GM12878 (cell line): ENCODE results near the gene ZNF771. TPM values are rescaled to one million over a fixed set of nuclear protein-coding genes. Genes with fewer than 3 reads are reported as not detected.

ENCODE experiments used
- HCFC1 ChIP-seq: fragments of 150-350 bp; IDR thresholded peaks from 2 replicates; pipeline ENCODE4 v1.6.1; 2014; ENCODE audit warnings: low read length
- HDAC6 ChIP-seq: fragments of 200-600 bp; sonication (generic); IDR thresholded peaks from one replicate; pipeline ENCODE4 v1.8.0; 2017; ENCODE audit warnings: antibody characterized with exemption; ENCODE audit not compliant: unreplicated experiment
- IKZF2 ChIP-seq, 2 experiments: fragments of 450-650 bp; IDR thresholded peaks; 2 replicates each; pipeline ENCODE4 v1.6.1; 2017; ENCODE audit warnings: mild to moderate bottlenecking in 2 of 2, moderate library complexity in 2 of 2
- RBBP5 ChIP-seq: fragments of 200-600 bp; sonication (generic); conservative IDR thresholded peaks from 2 replicates; pipeline ENCODE4 v1.6.1; 2016
- polyA plus RNA-seq, 11 experiments: library from polyadenylated mRNA; depleted of rRNA in 4 of 11; unstranded in 6 of 11; stranded (reverse) in 5 of 11; fragments of >200 nt; fragmentation: Nextera tagmentation in 4 of 11; fragmentation: Illumina TruSeq in 1 of 11; extraction: Ambion mirVana in 4 of 11; extraction: Trizol in 1 of 11; gene quantifications; 1 replicate in 1 of 11; 2 replicates in 10 of 11; pipeline versions ENCODE4 v1.2.1 to v1.2.3, GENCODE V29; 2011 to 2016; ENCODE audit warnings: inconsistent platforms in 2 of 11, missing spikeins in 2 of 11, low read depth in 1 of 11
- total RNA-seq, 4 experiments: library from RNA; depleted of rRNA in 3 of 4; stranded (reverse); fragments of >200 nt in 3 of 4; fragmentation: Illumina TruSeq in 1 of 4; extraction: Trizol in 1 of 4; gene quantifications; 2 replicates each; pipeline versions ENCODE4 v1.2.1 to v1.2.3, GENCODE V29; 2013 to 2021
- TF ChIP-seq, protein P1 (sequence below): fragments of 450-650 bp; IDR thresholded peaks from 2 replicates; pipeline ENCODE4 v1.6.1; 2017; ENCODE audit warnings: mild to moderate bottlenecking, low read depth, inconsistent platforms; ENCODE audit not compliant: poor library complexity, severe bottlenecking
- TF ChIP-seq, protein P2 (sequence below): IDR thresholded peaks from 2 replicates; pipeline ENCODE4 v1.6.1; 2012; ENCODE audit warnings: mild to moderate bottlenecking, low read depth, low read length

Gene ZNF771
- total and polyA plus RNA-seq, 10 of the 15 experiments (the other 5 are each of a cell fraction or from before 2014, with no cell fraction given) = 0.98 to 7.6 (median 3.7) TPM

DNA sequence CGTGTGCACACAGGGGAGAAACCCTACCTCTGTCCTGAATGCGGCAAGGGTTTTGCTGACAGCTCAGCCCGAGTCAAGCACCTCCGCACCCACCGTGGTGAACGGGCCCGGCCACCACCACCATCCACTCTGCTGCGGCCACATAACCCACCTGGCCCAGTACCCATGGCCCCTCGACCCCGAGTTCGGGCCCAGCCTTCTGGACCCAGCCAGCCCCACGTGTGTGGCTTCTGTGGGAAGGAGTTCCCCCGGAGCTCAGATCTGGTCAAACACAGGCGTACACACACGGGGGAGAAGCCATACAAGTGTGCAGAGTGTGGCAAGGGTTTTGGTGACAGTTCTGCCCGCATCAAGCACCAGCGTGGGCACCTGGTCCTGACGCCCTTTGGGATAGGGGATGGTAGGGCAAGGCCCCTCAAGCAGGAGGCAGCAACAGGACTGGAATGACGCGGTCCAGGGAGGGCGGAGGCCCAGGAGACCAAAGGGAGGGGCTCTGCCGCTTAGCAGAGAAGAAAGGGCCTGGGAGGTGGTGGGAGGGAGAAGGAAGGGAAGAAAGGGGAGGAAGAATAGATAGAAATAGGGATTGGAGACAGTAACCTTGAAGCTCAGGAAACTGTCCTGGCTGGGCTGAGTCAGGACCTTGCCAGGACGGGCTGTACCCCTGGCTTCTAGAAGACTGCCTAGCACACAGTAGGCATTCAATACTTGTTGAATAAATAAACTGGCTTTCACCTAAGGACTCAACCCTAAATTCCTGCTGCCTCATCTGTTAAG, 8.6 kb upstream of the ZNF771 start (continued):
- TF ChIP-seq HCFC1 = no peak
- no peak for TF ChIP-seq RBBP5
- TF ChIP-seq HDAC6 = no peak
- TF ChIP-seq, protein P1, sequence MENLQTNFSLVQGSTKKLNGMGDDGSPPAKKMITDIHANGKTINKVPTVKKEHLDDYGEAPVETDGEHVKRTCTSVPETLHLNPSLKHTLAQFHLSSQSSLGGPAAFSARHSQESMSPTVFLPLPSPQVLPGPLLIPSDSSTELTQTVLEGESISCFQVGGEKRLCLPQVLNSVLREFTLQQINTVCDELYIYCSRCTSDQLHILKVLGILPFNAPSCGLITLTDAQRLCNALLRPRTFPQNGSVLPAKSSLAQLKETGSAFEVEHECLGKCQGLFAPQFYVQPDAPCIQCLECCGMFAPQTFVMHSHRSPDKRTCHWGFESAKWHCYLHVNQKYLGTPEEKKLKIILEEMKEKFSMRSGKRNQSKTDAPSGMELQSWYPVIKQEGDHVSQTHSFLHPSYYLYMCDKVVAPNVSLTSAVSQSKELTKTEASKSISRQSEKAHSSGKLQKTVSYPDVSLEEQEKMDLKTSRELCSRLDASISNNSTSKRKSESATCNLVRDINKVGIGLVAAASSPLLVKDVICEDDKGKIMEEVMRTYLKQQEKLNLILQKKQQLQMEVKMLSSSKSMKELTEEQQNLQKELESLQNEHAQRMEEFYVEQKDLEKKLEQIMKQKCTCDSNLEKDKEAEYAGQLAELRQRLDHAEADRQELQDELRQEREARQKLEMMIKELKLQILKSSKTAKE = no peak
- no peak for TF ChIP-seq IKZF2 (IDR thresholded peaks at IDR 0.05)
- TF ChIP-seq, protein P2, sequence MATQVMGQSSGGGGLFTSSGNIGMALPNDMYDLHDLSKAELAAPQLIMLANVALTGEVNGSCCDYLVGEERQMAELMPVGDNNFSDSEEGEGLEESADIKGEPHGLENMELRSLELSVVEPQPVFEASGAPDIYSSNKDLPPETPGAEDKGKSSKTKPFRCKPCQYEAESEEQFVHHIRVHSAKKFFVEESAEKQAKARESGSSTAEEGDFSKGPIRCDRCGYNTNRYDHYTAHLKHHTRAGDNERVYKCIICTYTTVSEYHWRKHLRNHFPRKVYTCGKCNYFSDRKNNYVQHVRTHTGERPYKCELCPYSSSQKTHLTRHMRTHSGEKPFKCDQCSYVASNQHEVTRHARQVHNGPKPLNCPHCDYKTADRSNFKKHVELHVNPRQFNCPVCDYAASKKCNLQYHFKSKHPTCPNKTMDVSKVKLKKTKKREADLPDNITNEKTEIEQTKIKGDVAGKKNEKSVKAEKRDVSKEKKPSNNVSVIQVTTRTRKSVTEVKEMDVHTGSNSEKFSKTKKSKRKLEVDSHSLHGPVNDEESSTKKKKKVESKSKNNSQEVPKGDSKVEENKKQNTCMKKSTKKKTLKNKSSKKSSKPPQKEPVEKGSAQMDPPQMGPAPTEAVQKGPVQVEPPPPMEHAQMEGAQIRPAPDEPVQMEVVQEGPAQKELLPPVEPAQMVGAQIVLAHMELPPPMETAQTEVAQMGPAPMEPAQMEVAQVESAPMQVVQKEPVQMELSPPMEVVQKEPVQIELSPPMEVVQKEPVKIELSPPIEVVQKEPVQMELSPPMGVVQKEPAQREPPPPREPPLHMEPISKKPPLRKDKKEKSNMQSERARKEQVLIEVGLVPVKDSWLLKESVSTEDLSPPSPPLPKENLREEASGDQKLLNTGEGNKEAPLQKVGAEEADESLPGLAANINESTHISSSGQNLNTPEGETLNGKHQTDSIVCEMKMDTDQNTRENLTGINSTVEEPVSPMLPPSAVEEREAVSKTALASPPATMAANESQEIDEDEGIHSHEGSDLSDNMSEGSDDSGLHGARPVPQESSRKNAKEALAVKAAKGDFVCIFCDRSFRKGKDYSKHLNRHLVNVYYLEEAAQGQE = no peak
